ENCODE measurements around the gene TACR1.

TACR1 gene

DNA sequence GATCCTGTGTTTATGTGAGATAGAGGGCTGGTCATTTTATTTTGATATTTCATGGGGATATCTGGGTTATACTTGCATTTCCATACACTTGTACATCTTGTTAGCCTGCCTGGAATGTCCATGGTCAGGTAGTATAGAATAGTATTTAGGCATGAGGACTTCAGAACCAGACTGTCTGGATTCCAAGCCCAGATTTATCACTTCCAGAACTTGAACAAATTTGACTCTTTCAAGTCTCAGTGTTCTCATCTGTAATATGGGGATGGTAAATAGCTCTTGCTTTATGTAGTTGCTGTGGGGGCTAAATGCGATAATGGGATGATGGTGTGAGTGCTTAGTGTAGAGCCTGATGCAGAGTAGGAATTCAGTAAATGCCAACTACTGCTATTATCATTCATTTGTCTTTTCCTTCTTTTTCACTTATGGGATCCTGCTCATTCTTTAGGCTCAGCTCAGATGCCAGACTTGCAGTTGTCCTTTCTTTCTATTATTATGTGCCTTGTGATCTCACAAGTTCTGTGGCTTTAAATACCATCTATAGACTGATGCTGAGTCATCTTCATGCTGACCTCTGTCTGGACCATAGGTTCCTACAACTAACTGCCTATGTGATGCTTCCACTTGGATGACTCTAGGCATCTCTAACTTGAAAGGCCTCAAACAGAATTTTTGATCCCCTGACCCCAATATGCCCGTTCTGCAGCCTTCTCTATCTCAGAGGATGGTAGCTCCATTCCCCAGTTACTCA lies 173.5 kb downstream of the TACR1 start:
- POLR2A ChIA-PET, result no interaction called here
- no peak for DNase-seq (ENCODE audit: extremely low spot score)
- TF ChIP-seq FOXA1 (IDR thresholded peaks at IDR 0.05), result no peak
- TF ChIP-seq NFRKB (IDR thresholded peaks at IDR 0.05), result no peak
- TF ChIP-seq, protein P1, sequence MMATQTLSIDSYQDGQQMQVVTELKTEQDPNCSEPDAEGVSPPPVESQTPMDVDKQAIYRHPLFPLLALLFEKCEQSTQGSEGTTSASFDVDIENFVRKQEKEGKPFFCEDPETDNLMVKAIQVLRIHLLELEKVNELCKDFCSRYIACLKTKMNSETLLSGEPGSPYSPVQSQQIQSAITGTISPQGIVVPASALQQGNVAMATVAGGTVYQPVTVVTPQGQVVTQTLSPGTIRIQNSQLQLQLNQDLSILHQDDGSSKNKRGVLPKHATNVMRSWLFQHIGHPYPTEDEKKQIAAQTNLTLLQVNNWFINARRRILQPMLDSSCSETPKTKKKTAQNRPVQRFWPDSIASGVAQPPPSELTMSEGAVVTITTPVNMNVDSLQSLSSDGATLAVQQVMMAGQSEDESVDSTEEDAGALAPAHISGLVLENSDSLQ (IDR thresholded peaks at IDR 0.05), result no peak
- TF ChIP-seq LEF1 (IDR thresholded peaks at IDR 0.05; ENCODE audit: borderline replicate concordance), result no peak
- no peak for TF ChIP-seq FOXK2 (IDR thresholded peaks at IDR 0.05)
- no peak for TF ChIP-seq HDGF (IDR thresholded peaks at IDR 0.05; ENCODE audit: borderline replicate concordance)
- no peak for TF ChIP-seq FOXM1 (IDR thresholded peaks at IDR 0.05; ENCODE audit: borderline replicate concordance)
- TF ChIP-seq ARNT (IDR thresholded peaks at IDR 0.05), result no peak
- TF ChIP-seq ZNF384 (IDR thresholded peaks at IDR 0.05), result no peak
- TF ChIP-seq SUZ12 (IDR thresholded peaks at IDR 0.05), result no peak
- no peak for TF ChIP-seq L3MBTL2 (conservative IDR thresholded peaks at IDR 0.05)
- TF ChIP-seq BHLHE40 (IDR thresholded peaks at IDR 0.05; ENCODE audit: borderline replicate concordance), result no peak
- CTCF ChIA-PET, result interaction anchor here (0.6 kb wide), 1 partner anchor 107 kb away, joined by 3 read pairs; no protein-coding TSS in a partner anchor

DNA sequence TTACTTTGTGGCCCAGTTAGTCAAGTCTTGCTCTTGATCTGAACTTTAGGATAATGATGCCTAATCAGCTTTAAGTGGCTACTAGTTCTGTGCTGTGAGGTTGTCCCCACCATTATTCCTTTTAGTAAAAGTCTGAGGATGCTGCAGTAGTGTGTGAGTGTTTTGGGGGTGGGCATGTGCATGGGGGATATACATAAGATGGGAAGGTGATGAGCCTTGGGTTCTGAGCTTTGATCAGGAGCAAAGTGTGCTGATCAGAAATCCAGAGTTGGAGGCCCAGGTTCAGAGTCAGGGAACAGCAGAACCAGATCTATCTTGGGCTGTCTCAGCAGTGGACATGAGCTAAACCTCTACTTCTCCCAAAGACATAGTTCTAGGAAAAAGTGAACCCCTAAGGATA lies 174.1 kb downstream of the TACR1 start:
- CTCF ChIA-PET, result no interaction called here

DNA sequence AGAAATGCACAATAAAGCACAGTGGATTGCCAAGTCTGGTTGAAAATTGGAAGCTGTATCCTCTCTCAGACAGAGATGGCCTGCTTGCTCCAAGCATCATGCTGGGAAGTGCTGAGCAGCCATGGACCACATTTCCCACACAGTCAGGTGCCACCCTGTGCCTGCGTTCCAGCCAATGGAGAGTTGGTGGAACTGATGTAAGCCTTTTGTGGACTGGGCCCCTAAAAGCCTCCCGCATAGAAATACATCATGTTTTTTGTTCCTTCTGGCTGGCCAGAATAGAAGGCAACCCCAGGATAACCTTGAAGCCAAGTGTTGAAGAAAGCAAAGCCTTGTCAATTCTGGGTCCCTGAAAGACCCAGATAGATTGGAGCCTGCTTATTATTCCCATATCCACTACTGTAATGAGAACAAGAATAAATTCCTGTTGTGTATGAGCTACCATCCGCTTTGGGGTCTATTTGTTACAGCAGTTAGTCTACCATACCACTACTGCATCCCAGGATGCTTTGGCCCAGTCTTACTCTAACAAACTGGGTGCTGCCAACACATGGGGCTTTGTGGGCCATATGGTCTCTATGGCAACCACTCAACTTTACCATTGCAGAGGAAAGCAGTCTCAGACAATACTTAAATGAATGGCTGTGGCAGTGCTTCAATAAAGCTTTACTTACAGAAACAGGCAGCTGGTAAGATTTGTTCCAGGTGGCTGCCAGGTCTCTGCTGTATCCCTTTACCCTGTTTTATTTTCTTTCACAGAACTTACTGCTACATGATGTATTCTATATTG lies 175.5 kb downstream of the TACR1 start:
- DNase-seq (ENCODE audit: extremely low spot score), result no peak
- no peak for TF ChIP-seq BHLHE40 (IDR thresholded peaks at IDR 0.05; ENCODE audit: borderline replicate concordance)
- TF ChIP-seq TARDBP (IDR thresholded peaks at IDR 0.05), result no peak
- no peak for TF ChIP-seq HDGF (IDR thresholded peaks at IDR 0.05; ENCODE audit: borderline replicate concordance)
- TF ChIP-seq ARNT (IDR thresholded peaks at IDR 0.05), result no peak
- no peak for TF ChIP-seq SP1 (IDR thresholded peaks at IDR 0.05)
- TF ChIP-seq ZNF384 (IDR thresholded peaks at IDR 0.05), result no peak
- TF ChIP-seq ELF4 (IDR thresholded peaks at IDR 0.05), result no peak
- no peak for TF ChIP-seq FOXA1 (IDR thresholded peaks at IDR 0.05)
- TF ChIP-seq, protein P1 (IDR thresholded peaks at IDR 0.05), result no peak
- CTCF ChIA-PET, result no interaction called here
- POLR2A ChIA-PET, result no interaction called here

More for the DNA sequence above, 174.1 kb downstream of the TACR1 start:
- POLR2A ChIA-PET, result no interaction called here
- DNase-seq (ENCODE audit: extremely low spot score), result no peak
- no peak for TF ChIP-seq FOXK2 (IDR thresholded peaks at IDR 0.05)
- TF ChIP-seq NFRKB (IDR thresholded peaks at IDR 0.05), result no peak
- TF ChIP-seq SP1 (IDR thresholded peaks at IDR 0.05), result no peak
- no peak for TF ChIP-seq TARDBP (IDR thresholded peaks at IDR 0.05)
- no peak for TF ChIP-seq BHLHE40 (IDR thresholded peaks at IDR 0.05; ENCODE audit: borderline replicate concordance)
- no peak for TF ChIP-seq HDGF (IDR thresholded peaks at IDR 0.05; ENCODE audit: borderline replicate concordance)

DNA sequence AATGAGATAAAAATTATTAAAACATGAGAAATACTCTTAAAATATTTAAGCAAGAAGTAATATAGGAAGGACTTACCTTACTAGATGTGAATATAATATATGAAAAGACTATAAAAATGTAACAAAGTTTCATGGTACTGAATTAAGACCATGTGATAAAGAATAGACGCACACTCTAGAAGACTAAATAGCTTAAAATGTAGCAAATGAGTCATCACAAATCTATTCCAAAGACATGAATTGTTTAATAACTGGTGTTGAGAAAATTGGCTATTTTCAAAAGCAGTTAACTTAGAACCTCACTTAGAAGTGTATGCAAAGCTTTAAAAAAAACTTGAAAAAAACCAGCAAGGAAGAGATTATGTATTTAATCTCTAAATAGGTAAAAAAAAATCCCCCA lies 176.8 kb downstream of the TACR1 start:
- ChIA-PET CTCF (no interaction called here), POLR2A (no interaction called here)
- DNase-seq (ENCODE audit: extremely low spot score), result no peak
- TF ChIP-seq SP1 (IDR thresholded peaks at IDR 0.05) (no peak), HDGF (IDR thresholded peaks at IDR 0.05; ENCODE audit: borderline replicate concordance) (no peak), NFRKB (IDR thresholded peaks at IDR 0.05) (no peak), BHLHE40 (IDR thresholded peaks at IDR 0.05; ENCODE audit: borderline replicate concordance) (no peak), FOXA1 (IDR thresholded peaks at IDR 0.05) (no peak), SUZ12 (IDR thresholded peaks at IDR 0.05) (no peak), L3MBTL2 (conservative IDR thresholded peaks at IDR 0.05) (no peak)

DNA sequence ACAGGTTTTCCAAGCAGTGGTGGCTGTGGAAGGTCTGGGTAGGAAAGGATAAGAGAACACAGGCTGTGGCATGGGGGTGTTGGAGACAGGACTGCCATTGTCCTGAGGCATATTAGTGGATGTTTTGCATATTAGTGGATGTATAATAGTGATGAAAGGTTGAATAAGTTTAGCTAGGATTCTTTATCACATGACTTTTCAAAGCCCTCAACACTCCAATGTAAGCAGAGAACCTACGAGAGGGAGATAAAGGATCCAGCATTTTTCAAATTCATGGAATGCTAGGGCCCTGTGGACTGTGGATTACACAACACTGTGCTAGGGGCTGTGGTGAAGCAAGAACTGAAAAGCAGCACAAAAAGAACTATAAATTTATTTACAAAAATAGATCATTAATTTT lies 177.6 kb downstream of the TACR1 start:
- ChIA-PET CTCF (no interaction called here), POLR2A (no interaction called here)
- TF ChIP-seq TARDBP (IDR thresholded peaks at IDR 0.05), result no peak
- no peak for TF ChIP-seq FOXM1 (IDR thresholded peaks at IDR 0.05; ENCODE audit: borderline replicate concordance)
- no peak for TF ChIP-seq ELF4 (IDR thresholded peaks at IDR 0.05)
- no peak for TF ChIP-seq FOXK2 (IDR thresholded peaks at IDR 0.05)
- TF ChIP-seq CTBP1 (IDR thresholded peaks at IDR 0.05; ENCODE audit: borderline replicate concordance), result no peak
- TF ChIP-seq NFRKB (IDR thresholded peaks at IDR 0.05), result no peak
- TF ChIP-seq SP1 (IDR thresholded peaks at IDR 0.05), result no peak
- TF ChIP-seq HDGF (IDR thresholded peaks at IDR 0.05; ENCODE audit: borderline replicate concordance), result no peak
- TF ChIP-seq SUZ12 (IDR thresholded peaks at IDR 0.05), result no peak
- TF ChIP-seq LEF1 (IDR thresholded peaks at IDR 0.05; ENCODE audit: borderline replicate concordance), result no peak
- TF ChIP-seq FOXA1 (IDR thresholded peaks at IDR 0.05), result no peak
- TF ChIP-seq L3MBTL2 (conservative IDR thresholded peaks at IDR 0.05), result no peak
- no peak for TF ChIP-seq ARNT (IDR thresholded peaks at IDR 0.05)
- DNase-seq (ENCODE audit: extremely low spot score), result no peak

DNA sequence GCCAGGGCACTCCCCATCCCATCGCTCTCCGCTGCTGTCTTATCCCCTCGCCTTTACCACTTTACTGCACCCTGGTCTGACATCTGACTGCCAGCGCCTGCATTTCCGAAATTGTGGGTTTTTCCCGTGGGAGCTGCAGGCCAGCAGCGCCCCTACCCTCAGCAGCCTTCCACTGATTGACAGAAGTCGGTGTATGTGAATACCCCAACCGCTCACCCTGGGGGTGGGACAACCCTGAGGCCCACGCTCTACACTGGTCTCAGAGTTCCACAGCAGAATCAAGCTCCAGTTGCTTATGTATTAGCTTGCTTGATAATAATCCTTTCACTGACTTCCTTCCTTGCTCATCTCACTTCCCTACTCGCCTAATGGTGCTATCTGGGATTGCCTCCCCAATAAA lies 178.8 kb downstream of the TACR1 start:
- no peak for TF ChIP-seq NFRKB (IDR thresholded peaks at IDR 0.05)
- TF ChIP-seq FOXK2 (IDR thresholded peaks at IDR 0.05), result no peak
- no peak for TF ChIP-seq FOXA1 (IDR thresholded peaks at IDR 0.05)
- no peak for DNase-seq (ENCODE audit: extremely low spot score)
- ChIA-PET POLR2A (no interaction called here), CTCF (no interaction called here)

DNA sequence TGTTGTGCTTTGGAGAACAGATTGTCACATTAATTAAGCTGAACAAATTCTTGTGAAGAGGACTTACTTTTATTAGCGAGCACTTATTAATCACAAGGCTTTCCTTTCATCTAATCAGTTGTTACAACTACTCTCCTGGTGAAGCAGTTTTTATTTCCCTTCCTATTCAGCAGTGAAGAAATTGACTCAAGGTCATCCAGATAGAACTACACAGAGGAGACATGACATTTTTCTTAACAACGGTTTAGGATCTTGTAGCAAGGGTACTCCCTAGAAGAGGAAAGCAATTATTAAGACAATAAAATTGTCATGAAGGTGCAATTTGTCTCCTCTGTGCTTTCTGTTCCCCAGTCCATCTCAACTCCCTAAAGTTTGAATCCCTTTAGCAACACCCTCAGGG lies 179.5 kb downstream of the TACR1 start:
- POLR2A ChIA-PET, result no interaction called here
- DNase-seq (ENCODE audit: extremely low spot score), result no peak
- CTCF ChIA-PET, result no interaction called here
- no peak for TF ChIP-seq ZNF384 (IDR thresholded peaks at IDR 0.05)
- TF ChIP-seq HDGF (IDR thresholded peaks at IDR 0.05; ENCODE audit: borderline replicate concordance), result no peak
- TF ChIP-seq ELF4 (IDR thresholded peaks at IDR 0.05), result no peak
- TF ChIP-seq CTBP1 (IDR thresholded peaks at IDR 0.05; ENCODE audit: borderline replicate concordance), result no peak
- no peak for TF ChIP-seq FOXA1 (IDR thresholded peaks at IDR 0.05)
